ENCODE results near the gene RNF181. TPM values are rescaled to one million over a fixed set of nuclear protein-coding genes. Genes with fewer than 3 reads are reported as not detected.
"Not testable (repeated sequence)": the region's sequence is repeated elsewhere in the genome, so short reads cannot be mapped to it uniquely, and the experiment has no call there.

RNF181 gene
- total and polyA plus RNA-seq, 5 experiments from 2014 or later, result 66.0 to 206 (median 165) TPM

DNA sequence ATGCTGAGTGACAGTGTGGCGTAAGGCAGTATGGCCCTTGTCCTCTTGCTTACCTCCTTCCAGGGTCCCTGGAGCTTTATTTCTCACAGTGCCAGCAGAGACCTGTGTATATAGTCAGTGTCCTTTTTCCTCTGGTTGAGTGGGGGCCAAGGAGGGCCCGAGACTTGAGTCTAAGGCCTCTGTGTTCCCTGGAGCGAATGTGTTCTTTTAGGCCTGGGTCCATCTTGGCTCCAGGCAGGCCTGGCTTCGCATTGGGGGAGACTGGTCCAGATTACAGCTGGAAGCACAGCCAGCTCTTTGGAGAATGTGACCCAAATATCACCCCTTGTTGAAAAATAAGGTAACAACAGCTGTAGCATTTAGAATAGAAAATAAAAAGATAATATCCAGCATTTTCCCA is 6.4 kb upstream of the RNF181 start:
- ATAC-seq (no peak), DNase-seq (no peak)
- Mint-ChIP-seq H3K4me3 (no peak overlapping the region), H3K27me3 (no peaks in the 10 kb centered on the region), H3K36me3 (no peaks in the 10 kb centered on the region), H3K9me3 (no peaks in the 10 kb centered on the region), H3K27ac (peak overlapping the region in 6 of 10 donors; percentile 7 to 87 (median 32)), H3K4me1 (peaks cover 27 to 60% (median 53%) of the 10 kb centered on the region in 4 donors)
- POLR2A ChIA-PET, result interaction anchor here (0.8 to 7.4 kb wide), 3 partner anchors 9 to 23 kb away, joined by 5 to 67 read pairs (median 11); partner anchors contain the start of genes C2orf68 and TMEM150A

DNA sequence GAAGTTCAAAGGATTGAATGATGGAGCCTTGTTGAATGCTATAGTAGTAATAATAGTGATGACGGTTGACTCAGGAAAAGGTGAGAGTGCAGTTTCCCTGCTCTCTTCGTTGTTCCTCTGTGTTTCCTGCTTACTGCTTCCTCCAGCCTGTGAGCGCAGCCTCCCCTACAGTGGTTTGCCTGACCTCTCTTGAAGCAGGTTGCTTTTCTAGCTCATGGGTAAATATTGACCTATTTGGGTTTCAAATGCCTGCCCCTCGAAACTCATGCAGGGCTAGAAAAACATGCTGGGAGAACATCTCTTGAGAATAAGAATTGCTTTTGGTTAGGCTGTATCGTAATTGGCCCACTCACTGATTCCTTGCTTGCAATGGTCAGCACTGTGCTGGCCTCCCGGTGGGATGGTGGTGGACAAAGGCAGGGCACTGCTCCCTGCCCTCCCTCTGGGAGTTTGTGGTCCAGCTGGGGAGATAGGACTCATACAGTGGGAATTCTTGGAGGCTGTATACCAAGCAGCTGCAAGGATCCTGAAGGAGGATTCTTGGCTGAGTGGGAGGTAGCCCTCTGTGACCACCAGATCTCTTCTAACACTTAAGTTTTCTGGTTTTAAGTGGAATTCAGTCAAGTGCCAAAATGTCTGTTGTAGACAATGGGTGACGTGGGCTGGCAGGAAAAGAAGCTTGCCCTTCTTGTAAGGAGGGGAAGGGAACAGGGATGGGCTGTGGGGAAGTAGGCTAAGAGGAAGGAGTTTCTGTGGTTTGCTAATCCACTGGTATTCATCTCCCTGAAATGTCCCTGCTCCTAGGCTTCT is 5.4 kb upstream of the RNF181 start:
- ATAC-seq (no peak), DNase-seq (no peak)
- peak overlapping the region in 6 of 10 donors; percentile 30 to 69 (median 57) for H3K27ac Mint-ChIP-seq
- peak overlapping the region in 1 of 10 donors; percentile 18 for H3K4me3 Mint-ChIP-seq
- no peaks in the 10 kb centered on the region for H3K9me3 Mint-ChIP-seq
- peaks cover 27 to 63% (median 53%) of the 10 kb centered on the region in 4 donors for H3K4me1 Mint-ChIP-seq
- H3K27me3 Mint-ChIP-seq, result no peaks in the 10 kb centered on the region
- POLR2A ChIA-PET, result interaction anchor here (1.1 to 2.4 kb wide), 3 partner anchors 10 to 52 kb away, joined by 3 to 7 read pairs (median 5); no protein-coding TSS in a partner anchor
- no peaks in the 10 kb centered on the region for H3K36me3 Mint-ChIP-seq

- Mint-ChIP-seq H3K27me3 (no peaks in the 10 kb centered on the region), H3K9me3 (no peaks in the 10 kb centered on the region), H3K4me3 (no peak overlapping the region), H3K36me3 (peaks cover 0 to 3% (median 0%) of the 10 kb centered on the region in 3 donors), H3K27ac (peak overlapping the region in 7 of 10 donors; percentile 18 to 80 (median 55)), H3K4me1 (peaks cover 26 to 63% (median 52%) of the 10 kb centered on the region in 4 donors)
- POLR2A ChIA-PET, result interaction anchor here (0.6 to 2.4 kb wide), 4 partner anchors 10 to 52 kb away, joined by 3 to 7 read pairs (median 6); partner anchors contain the start of gene VAMP8
- ATAC-seq (no peak), DNase-seq (no peak)
Observed at GRCh38 chr2:85590950-85591349, 4.6 kb upstream of the RNF181 start.

DNA sequence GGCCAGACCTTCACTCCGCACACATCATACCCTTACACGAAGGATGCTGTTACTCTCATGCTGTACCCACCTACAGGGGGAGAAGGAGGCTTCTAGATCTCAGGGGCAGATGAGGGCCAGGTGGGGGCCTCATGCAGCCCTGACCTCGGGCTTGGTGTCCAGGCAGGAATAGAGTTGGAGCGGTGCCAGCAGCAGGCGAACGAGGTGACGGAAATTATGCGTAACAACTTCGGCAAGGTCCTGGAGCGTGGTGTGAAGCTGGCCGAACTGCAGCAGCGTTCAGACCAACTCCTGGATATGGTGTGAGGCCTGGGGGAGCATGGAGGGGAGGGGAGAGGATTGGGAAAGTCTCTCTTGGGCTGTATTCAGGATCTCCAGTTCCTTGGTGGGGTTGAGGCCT is 4.0 kb upstream of the RNF181 start:
- Mint-ChIP-seq H3K4me1 (peaks cover 29 to 64% (median 55%) of the 10 kb centered on the region in 4 donors), H3K36me3 (peaks cover 0 to 3% (median 0%) of the 10 kb centered on the region in 3 donors), H3K4me3 (peak overlapping the region in 1 of 10 donors; percentile 1), H3K27ac (peak overlapping the region in 6 of 10 donors; percentile 17 to 81 (median 53)), H3K27me3 (no peaks in the 10 kb centered on the region), H3K9me3 (no peaks in the 10 kb centered on the region)
- POLR2A ChIA-PET, result interaction anchor here (0.6 to 2.4 kb wide), 4 partner anchors 9 to 53 kb away, joined by 3 to 7 read pairs (median 6); partner anchors contain the start of gene VAMP8
- DNase-seq, result no peak
- ATAC-seq, result no peak

DNA sequence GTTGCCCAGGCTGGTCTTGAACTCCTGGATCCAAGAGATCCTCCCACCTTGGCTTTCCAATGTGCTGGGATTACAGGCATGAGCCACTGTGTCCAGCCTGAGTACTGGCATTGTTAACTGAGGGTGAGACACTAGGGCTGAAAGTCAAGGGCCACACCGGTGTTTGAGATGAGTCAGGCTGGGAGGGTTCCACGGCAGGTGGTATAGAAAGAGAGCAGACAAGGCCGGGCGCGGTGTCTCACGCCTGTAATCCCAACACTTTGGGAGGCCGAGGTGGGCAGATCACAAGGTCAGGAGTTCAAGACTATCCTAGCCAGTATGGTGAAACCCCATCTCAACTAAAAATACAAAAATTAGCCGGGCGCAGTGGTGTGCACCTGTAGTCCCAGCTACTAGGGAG is 3.2 kb upstream of the RNF181 start:
- not testable (repeated sequence) for H3K9me3 Mint-ChIP-seq, DNase-seq, H3K27me3 Mint-ChIP-seq, ATAC-seq, H3K36me3 Mint-ChIP-seq
- Mint-ChIP-seq H3K27ac (peak overlapping the region in 5 of 10 donors; percentile 21 to 71 (median 46)), H3K4me1 (peaks cover 29 to 66% (median 60%) of the 10 kb centered on the region in 4 donors), H3K4me3 (peak overlapping the region in 2 of 10 donors; percentile 22 to 45)
- POLR2A ChIA-PET, result interaction anchor here (0.9 to 5.7 kb wide), 3 partner anchors 7 to 13 kb away, joined by 3 to 88 read pairs (median 4); partner anchors contain the start of genes TMEM150A and VAMP5

DNA sequence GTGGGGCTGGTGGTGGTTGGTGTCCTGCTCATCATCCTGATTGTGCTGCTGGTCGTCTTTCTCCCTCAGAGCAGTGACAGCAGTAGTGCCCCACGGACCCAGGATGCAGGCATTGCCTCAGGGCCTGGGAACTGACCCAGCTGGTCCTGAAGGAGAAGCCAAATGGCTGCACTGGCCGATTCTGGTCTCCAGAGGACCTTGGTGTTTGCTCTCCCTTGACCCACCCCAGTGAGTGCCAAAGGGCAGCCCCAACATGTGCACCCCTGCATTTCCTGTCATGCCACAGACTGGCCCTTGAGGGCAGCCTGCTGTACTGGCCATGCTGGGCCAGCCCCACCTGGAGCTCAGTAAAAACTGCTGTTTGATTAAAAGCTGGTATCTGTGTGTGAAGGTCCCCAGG is 2.5 kb upstream of the RNF181 start:
- DNase-seq (no peak), ATAC-seq (no peak)
- Mint-ChIP-seq H3K4me1 (peaks cover 25 to 61% (median 55%) of the 10 kb centered on the region in 4 donors), H3K27me3 (no peaks in the 10 kb centered on the region), H3K27ac (peak overlapping the region in 2 of 10 donors; percentile 71 to 75), H3K4me3 (peak overlapping the region in 2 of 10 donors; percentile 45 to 99), H3K9me3 (no peaks in the 10 kb centered on the region), H3K36me3 (peaks cover 0 to 8% (median 0%) of the 10 kb centered on the region in 3 donors)
- POLR2A ChIA-PET, result interaction anchor here (0.9 to 5.7 kb wide), 3 partner anchors 8 to 14 kb away, joined by 3 to 88 read pairs (median 4); partner anchors contain the start of genes TMEM150A and VAMP5

- peaks cover 22 to 55% (median 43%) of the 10 kb centered on the region in 4 donors for H3K4me1 Mint-ChIP-seq
- no peaks in the 10 kb centered on the region for H3K27me3 Mint-ChIP-seq
- DNase-seq (no peak), ATAC-seq (peak in 1 of 2 donors; percentile 4)
- POLR2A ChIA-PET, result interaction anchor here (0.8 to 5.7 kb wide), 26 partner anchors 10 to 288 kb away, joined by 3 to 88 read pairs (median 5); partner anchors contain the start of genes C2orf68, GGCX, MAT2A and SH2D6
- peak overlapping the region; percentile 96 to 100 (median 98) for H3K27ac Mint-ChIP-seq
- peak overlapping the region; percentile 96 to 100 (median 98) for H3K4me3 Mint-ChIP-seq
- H3K36me3 Mint-ChIP-seq, result peaks cover 0 to 20% (median 0%) of the 10 kb centered on the region in 3 donors
- no peaks in the 10 kb centered on the region for H3K9me3 Mint-ChIP-seq
Observed at GRCh38 chr2:85594715-85595300, 737 bp upstream of the RNF181 start.

DNA sequence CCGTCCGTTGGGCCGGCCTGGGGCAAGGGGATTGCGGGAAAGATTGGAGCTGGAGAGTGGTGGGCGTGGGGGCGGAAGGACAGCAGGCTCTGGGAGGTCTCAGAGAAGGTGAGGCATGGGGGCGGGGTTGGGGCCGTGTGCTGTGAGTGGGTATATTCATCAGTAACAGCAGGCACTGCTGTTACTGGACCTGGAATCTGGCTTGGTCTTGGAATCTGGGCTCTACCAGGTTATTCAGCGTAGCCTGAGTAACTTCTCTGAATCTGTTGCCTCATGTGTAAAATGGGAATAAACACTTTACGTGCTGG is 435 bp downstream of the RNF181 start:
- POLR2A ChIA-PET, result interaction anchor here (0.7 to 5.7 kb wide), 23 partner anchors 9 to 289 kb away, joined by 3 to 88 read pairs (median 6); partner anchors contain the start of genes C2orf68, GGCX, MAT2A and SH2D6
- Mint-ChIP-seq H3K27ac (peak overlapping the region; percentile 96 to 100 (median 98)), H3K36me3 (peaks cover 0 to 20% (median 0%) of the 10 kb centered on the region in 3 donors), H3K4me1 (peaks cover 19 to 51% (median 35%) of the 10 kb centered on the region in 4 donors), H3K27me3 (no peaks in the 10 kb centered on the region), H3K4me3 (peak overlapping the region; percentile 96 to 100 (median 98)), H3K9me3 (no peaks in the 10 kb centered on the region)
- DNase-seq, result no peak
- peak; percentile 5 to 16 for ATAC-seq

- Mint-ChIP-seq H3K9me3 (no peaks in the 10 kb centered on the region), H3K4me3 (peak overlapping the region; percentile 96 to 100 (median 98)), H3K36me3 (peaks cover 0 to 20% (median 0%) of the 10 kb centered on the region in 3 donors), H3K27ac (peak overlapping the region; percentile 52 to 100 (median 89)), H3K4me1 (peaks cover 21 to 55% (median 38%) of the 10 kb centered on the region in 4 donors), H3K27me3 (no peaks in the 10 kb centered on the region)
- POLR2A ChIA-PET, result interaction anchor here (0.6 to 5.7 kb wide), 15 partner anchors 8 to 269 kb away, joined by 3 to 88 read pairs (median 5); partner anchors contain the start of genes C2orf68, GGCX, MAT2A and USP39
- DNase-seq (no peak), ATAC-seq (no peak)
Observed at GRCh38 chr2:85596486-85597143, 1.1 kb downstream of the RNF181 start.

GRCh38 chr2:85597241-85597640 is 1.7 kb downstream of the RNF181 start:
- Mint-ChIP-seq H3K36me3 (peaks cover 0 to 20% (median 0%) of the 10 kb centered on the region in 3 donors), H3K9me3 (no peaks in the 10 kb centered on the region), H3K4me1 (peaks cover 23 to 57% (median 43%) of the 10 kb centered on the region in 4 donors), H3K4me3 (peak overlapping the region; percentile 96 to 100 (median 98)), H3K27ac (peak overlapping the region in 6 of 10 donors; percentile 22 to 100 (median 84)), H3K27me3 (no peaks in the 10 kb centered on the region)
- no peak for DNase-seq
- no peak for ATAC-seq
- POLR2A ChIA-PET, result interaction anchor here (0.7 to 5.7 kb wide), 8 partner anchors 9 to 270 kb away, joined by 3 to 88 read pairs (median 8); partner anchors contain the start of genes GGCX, MAT2A, USP39 and VAMP5

GRCh38 chr2:85598594-85599340 is 3.2 kb downstream of the RNF181 start:
- H3K27me3 Mint-ChIP-seq, result no peaks in the 10 kb centered on the region
- peak overlapping the region in 3 of 10 donors; percentile 19 to 40 (median 24) for H3K4me3 Mint-ChIP-seq
- no peaks in the 10 kb centered on the region for H3K9me3 Mint-ChIP-seq
- H3K36me3 Mint-ChIP-seq, result peaks cover 0 to 20% (median 0%) of the 10 kb centered on the region in 3 donors
- POLR2A ChIA-PET, result interaction anchor here (1.4 to 8.1 kb wide), 3 partner anchors 13 to 17 kb away, joined by 3 to 67 read pairs (median 31); partner anchors contain the start of genes C2orf68, USP39 and VAMP5
- H3K27ac Mint-ChIP-seq, result peak overlapping the region in 7 of 10 donors; percentile 25 to 72 (median 40)
- ATAC-seq (no peak), DNase-seq (no peak)
- H3K4me1 Mint-ChIP-seq, result peaks cover 27 to 55% (median 49%) of the 10 kb centered on the region in 4 donors
